Measurements from ENCODE around the gene PACRG. TPM values are rescaled to one million over a fixed set of nuclear protein-coding genes. Genes with fewer than 3 reads are reported as not detected.

The PACRG gene
- total RNA-seq, 1 donor from 2014 or later: under 0.01 TPM

DNA sequence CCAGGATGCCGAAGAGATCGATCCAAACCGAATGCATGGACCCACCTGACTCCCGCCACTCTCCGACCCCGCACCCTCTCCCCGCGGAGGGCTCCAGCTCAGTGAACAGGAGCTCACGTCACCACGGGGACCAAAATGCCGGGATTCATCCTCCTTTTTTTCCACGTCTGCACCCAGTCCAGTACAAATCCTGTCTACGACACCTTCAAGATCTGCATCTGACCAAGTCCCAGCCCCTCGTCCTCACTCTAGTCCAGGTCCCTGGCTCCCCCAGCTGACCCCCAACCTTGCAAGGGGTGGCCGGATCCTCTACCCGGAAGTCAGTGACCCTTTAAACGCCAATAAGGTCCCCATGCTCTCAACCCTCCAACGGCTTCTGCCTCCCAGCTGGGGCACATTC is 593.9 kb downstream of the PACRG start:
- TF ChIP-seq, protein P1, sequence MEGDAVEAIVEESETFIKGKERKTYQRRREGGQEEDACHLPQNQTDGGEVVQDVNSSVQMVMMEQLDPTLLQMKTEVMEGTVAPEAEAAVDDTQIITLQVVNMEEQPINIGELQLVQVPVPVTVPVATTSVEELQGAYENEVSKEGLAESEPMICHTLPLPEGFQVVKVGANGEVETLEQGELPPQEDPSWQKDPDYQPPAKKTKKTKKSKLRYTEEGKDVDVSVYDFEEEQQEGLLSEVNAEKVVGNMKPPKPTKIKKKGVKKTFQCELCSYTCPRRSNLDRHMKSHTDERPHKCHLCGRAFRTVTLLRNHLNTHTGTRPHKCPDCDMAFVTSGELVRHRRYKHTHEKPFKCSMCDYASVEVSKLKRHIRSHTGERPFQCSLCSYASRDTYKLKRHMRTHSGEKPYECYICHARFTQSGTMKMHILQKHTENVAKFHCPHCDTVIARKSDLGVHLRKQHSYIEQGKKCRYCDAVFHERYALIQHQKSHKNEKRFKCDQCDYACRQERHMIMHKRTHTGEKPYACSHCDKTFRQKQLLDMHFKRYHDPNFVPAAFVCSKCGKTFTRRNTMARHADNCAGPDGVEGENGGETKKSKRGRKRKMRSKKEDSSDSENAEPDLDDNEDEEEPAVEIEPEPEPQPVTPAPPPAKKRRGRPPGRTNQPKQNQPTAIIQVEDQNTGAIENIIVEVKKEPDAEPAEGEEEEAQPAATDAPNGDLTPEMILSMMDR (IDR thresholded peaks at IDR 0.05; ENCODE audit: insufficient read depth, low read length, severe bottlenecking): no peak
- Histone ChIP-seq H3K36me3 (ENCODE audit: control insufficient read depth, insufficient read depth, low read length) (no peaks in the 10 kb centered on the region), H3K4me3 (ENCODE audit: low read depth, low read length) (no peak overlapping the region), H3K27me3 (ENCODE audit: control insufficient read depth, insufficient read depth, low read length) (no peaks in the 10 kb centered on the region)
- DNase-seq (ENCODE audit: low read depth): no peak
- no peak for FAIRE-seq

DNA sequence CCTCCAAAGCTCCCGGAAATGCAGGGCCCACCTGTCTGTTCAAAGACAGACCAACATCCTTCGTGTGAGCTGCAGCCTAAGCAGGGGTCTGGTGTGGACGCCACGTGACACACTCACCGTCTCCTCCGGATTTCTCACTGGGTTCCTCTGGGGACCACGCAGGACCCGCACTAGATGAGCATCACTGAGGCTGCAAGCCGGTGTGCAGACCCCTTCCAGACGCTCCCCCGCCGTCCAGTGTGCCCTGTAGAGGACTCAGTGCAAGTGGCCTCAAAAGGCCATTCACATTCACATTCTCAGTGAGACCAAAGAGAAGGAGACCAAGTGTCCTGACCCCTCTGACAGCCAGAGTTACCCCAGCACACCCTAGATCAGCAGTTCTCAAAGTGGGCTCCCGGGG is 595.5 kb downstream of the PACRG start:
- H3K27me3 ChIP-seq (ENCODE audit: control insufficient read depth, insufficient read depth, low read length): no peaks in the 10 kb centered on the region
- DNase-seq (ENCODE audit: low read depth): no peak
- TF ChIP-seq, protein P1 (IDR thresholded peaks at IDR 0.05; ENCODE audit: insufficient read depth, low read length, severe bottlenecking): no peak
- H3K4me3 ChIP-seq (ENCODE audit: low read depth, low read length): no peak overlapping the region
- no peaks in the 10 kb centered on the region for H3K36me3 ChIP-seq (ENCODE audit: control insufficient read depth, insufficient read depth, low read length)
- no peak for FAIRE-seq

DNA sequence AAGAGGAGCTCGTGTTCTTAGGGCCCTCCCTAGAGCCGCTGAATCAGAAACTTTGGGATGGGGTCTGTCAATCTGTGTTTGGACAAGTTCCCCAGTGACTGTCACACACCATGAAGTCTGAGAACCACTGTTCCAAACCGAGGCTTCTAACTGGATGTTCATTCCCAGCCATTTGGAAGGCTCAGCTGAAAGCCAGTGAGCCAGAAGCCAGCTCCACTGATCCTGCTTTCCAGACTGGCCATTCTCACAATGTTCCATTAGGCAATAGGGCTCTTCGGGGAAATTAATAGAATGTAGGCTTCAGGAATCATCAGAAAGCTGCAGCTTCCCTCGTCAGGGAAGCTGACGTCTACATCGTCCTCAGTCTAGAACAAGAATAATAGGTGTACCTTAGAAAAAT is 595.9 kb downstream of the PACRG start:
- FAIRE-seq: no peak
- H3K4me3 ChIP-seq (ENCODE audit: low read depth, low read length): no peak overlapping the region
- TF ChIP-seq, protein P1 (IDR thresholded peaks at IDR 0.05; ENCODE audit: insufficient read depth, low read length, severe bottlenecking): no peak
- H3K27me3 ChIP-seq (ENCODE audit: control insufficient read depth, insufficient read depth, low read length): no peaks in the 10 kb centered on the region
- no peak for DNase-seq (ENCODE audit: low read depth)
- no peaks in the 10 kb centered on the region for H3K36me3 ChIP-seq (ENCODE audit: control insufficient read depth, insufficient read depth, low read length)

DNA sequence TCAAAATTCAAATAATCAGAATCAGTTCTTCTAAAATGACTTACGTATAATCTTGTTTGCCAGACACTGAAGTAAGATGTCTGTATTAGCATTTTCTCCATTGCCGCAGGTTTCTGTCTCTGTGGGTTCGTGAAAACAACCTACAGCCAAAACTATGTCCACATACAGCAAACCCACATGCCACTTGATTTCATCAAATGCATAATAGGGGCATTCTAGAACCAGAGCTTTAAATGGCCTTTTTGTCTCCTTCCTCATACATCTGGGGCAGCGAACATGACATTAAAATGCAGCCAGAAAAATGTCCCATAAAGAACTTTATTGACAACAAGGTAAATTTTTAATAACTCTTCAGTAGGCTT is 596.5 kb downstream of the PACRG start:
- Histone ChIP-seq H3K27me3 (ENCODE audit: control insufficient read depth, insufficient read depth, low read length) (no peaks in the 10 kb centered on the region), H3K4me3 (ENCODE audit: low read depth, low read length) (no peak overlapping the region), H3K36me3 (ENCODE audit: control insufficient read depth, insufficient read depth, low read length) (no peaks in the 10 kb centered on the region)
- FAIRE-seq (no peak), DNase-seq (ENCODE audit: low read depth) (no peak)
- TF ChIP-seq, protein P1 (IDR thresholded peaks at IDR 0.05; ENCODE audit: insufficient read depth, low read length, severe bottlenecking): no peak

DNA sequence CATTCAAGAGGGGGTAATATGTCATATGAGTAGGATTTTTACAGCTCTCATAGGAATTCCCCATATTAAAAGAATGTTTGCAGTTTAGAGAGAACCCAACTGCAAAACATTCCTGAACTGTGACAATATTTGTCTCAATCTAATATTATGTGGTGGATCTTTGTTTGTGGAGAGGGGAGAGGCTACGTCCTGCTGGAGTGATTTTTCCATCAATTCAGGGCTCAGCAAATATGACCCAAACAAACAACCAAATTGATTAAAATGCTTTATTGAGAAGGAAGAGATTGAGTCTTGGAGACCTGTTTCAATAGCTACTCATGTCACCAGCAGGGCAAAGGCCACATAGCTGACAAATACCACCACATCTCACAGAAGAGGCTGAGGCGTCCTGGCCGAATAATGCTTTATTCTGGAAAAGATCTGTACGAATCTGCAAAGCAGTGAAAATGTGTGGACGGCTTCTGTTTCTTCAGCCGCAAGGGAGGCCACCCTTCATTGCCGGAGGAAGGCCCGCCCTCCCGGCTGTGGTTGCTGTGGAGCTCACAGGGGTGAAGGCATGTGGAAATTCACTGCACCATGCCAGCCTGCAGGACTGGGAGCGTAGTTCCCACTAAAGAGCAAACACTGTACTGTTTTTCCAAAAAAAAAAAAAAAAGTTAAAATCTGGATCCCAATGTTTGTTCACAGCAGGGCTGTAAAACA is 597.1 kb downstream of the PACRG start:
- TF ChIP-seq, protein P1 (IDR thresholded peaks at IDR 0.05; ENCODE audit: insufficient read depth, low read length, severe bottlenecking): no peak
- no peak overlapping the region for H3K4me3 ChIP-seq (ENCODE audit: low read depth, low read length)
- H3K27me3 ChIP-seq (ENCODE audit: control insufficient read depth, insufficient read depth, low read length): no peaks in the 10 kb centered on the region
- H3K36me3 ChIP-seq (ENCODE audit: control insufficient read depth, insufficient read depth, low read length): no peaks in the 10 kb centered on the region
- FAIRE-seq (no peak), DNase-seq (ENCODE audit: low read depth) (no peak)

DNA sequence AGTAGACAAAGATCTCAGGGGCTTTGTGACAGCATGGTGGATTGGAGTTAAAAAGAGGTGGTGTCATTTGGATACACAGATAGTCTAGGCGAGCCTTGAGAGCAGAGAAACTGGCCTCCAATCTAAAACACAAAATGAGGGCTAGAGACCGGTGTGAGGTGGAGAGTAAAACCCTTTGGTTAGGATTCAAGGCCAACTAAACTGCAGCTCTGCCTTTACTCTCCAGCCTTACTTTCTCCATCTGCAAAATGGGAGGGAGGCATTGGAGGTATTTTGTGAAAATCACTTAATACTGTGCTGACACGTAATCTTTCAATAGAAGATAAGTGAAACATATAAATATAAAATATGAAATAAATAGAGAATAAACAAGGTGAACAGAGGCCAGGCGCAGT is 597.6 kb downstream of the PACRG start:
- Histone ChIP-seq H3K4me3 (ENCODE audit: low read depth, low read length) (no peak overlapping the region), H3K36me3 (ENCODE audit: control insufficient read depth, insufficient read depth, low read length) (no peaks in the 10 kb centered on the region), H3K27me3 (ENCODE audit: control insufficient read depth, insufficient read depth, low read length) (no peaks in the 10 kb centered on the region)
- TF ChIP-seq, protein P1 (IDR thresholded peaks at IDR 0.05; ENCODE audit: insufficient read depth, low read length, severe bottlenecking): no peak
- FAIRE-seq (no peak), DNase-seq (ENCODE audit: low read depth) (no peak)
